ENCODE data around the gene HOXA11.

The HOXA11 gene

GRCh38 chr7:27213433-27214238 lies 28.6 kb upstream of the HOXA11 start:
- no peak for ATAC-seq
- no peak for TF ChIP-seq CSDC2 (CRISPR knock-in tag; IDR thresholded peaks at IDR 0.05)
- TF ChIP-seq GLIS3 (CRISPR knock-in tag; IDR thresholded peaks at IDR 0.05), result no peak
- no peak for TF ChIP-seq ZFP3 (CRISPR knock-in tag; IDR thresholded peaks at IDR 0.05)
- TF ChIP-seq OSR1 (CRISPR knock-in tag; IDR thresholded peaks at IDR 0.05), result no peak
- no peak for TF ChIP-seq ZNF565 (CRISPR knock-in tag; conservative IDR thresholded peaks at IDR 0.05; ENCODE audit: low read depth)
- TF ChIP-seq BACH2 (CRISPR knock-in tag; IDR thresholded peaks at IDR 0.05; ENCODE audit: borderline replicate concordance), result no peak
- TF ChIP-seq TCF4 (CRISPR knock-in tag; IDR thresholded peaks at IDR 0.05; ENCODE audit: borderline replicate concordance), result no peak
- no peak for TF ChIP-seq RARB (CRISPR knock-in tag; IDR thresholded peaks at IDR 0.05)

DNA sequence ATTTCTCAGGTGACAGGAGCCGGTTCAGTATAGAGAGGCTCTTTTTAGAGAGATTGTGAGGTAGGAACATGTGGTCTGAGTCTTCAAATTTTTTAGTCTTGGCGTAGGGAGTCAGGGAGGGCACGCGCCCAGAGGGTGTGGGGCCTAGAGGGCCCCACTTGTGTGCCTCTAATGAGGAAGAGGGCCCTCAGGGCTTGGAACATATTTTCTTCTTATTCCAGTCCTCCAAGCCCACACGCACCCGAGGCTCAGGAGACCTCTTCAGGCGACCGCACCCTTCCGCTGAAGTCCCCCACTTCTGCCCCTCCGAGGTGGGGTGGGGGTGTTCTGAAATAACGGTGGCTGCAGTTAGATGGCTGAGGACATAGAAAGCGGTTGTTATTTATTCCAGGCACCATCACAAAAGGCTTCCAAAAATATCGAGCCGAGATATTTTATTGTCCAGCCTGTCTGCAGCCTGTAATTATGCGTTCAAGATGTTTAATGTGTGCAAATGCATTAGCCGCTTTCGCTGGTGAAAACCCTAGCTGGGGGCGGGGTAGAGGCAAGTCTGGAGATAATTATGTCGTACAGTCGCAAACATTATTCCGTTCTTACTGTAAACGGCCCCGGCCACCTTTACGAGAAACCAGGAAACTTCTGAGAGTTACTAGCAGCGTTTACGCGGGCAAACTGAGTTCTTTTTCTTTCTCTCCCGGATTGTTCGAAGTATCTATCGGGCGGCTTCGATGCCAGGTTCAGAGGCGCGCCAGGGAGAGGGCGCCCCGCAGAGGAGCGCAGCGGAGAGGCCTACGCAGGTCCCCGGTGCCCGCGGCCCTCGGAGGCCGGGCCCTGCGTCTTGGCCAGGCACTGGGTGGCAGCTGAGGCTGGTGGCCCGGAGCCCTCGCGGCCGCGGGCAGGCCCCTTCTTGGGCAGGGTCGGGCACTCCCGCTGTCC lies 27.7 kb upstream of the HOXA11 start:
- TF ChIP-seq TOX (CRISPR knock-in tag; IDR thresholded peaks at IDR 0.05; ENCODE audit: borderline replicate concordance) (no peak), ZNF565 (CRISPR knock-in tag; conservative IDR thresholded peaks at IDR 0.05; ENCODE audit: low read depth) (no peak), TCF4 (CRISPR knock-in tag; IDR thresholded peaks at IDR 0.05; ENCODE audit: borderline replicate concordance) (no peak), GLIS3 (CRISPR knock-in tag; IDR thresholded peaks at IDR 0.05) (no peak)
- peak; percentile 24; the same call in 2 of the 3 replicates for ATAC-seq

DNA sequence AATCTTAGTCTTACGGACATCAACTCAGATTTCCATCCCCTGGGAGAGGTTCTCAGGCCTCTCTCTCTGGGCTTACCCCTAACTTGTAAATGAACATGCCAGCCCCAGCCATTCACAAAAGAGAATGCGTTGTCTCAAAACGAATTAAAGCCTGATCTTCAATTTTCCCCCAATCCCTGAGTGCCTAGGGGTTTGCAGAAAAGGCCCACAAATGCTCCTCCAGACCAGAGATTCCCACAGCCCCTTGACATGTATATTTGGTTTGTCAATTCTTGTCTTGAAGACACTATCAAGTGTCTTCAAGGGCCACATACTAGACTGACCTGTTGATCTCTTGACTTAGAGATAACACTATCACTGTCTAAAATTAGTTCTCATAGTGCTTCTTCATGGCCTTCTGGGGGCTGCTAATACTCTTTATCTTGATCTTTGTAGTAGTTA lies 26.8 kb upstream of the HOXA11 start:
- TF ChIP-seq ZNF565 (CRISPR knock-in tag; conservative IDR thresholded peaks at IDR 0.05; ENCODE audit: low read depth) (no peak), PPARA (CRISPR knock-in tag; IDR thresholded peaks at IDR 0.05; ENCODE audit: borderline replicate concordance) (no peak), ZNF8 (CRISPR knock-in tag; IDR thresholded peaks at IDR 0.05) (no peak), ISL1 (CRISPR knock-in tag; IDR thresholded peaks at IDR 0.05) (no peak), ZFP3 (CRISPR knock-in tag; IDR thresholded peaks at IDR 0.05) (no peak), TOX (CRISPR knock-in tag; IDR thresholded peaks at IDR 0.05; ENCODE audit: borderline replicate concordance) (no peak), SNAI2 (CRISPR knock-in tag; IDR thresholded peaks at IDR 0.05) (no peak), BACH2 (CRISPR knock-in tag; IDR thresholded peaks at IDR 0.05; ENCODE audit: borderline replicate concordance) (no peak), POU6F1 (CRISPR knock-in tag; IDR thresholded peaks at IDR 0.05; ENCODE audit: borderline replicate concordance, low read depth) (no peak), PATZ1 (CRISPR knock-in tag; IDR thresholded peaks at IDR 0.05; ENCODE audit: borderline replicate concordance) (no peak), GLIS3 (CRISPR knock-in tag; IDR thresholded peaks at IDR 0.05) (no peak), ZNF70 (CRISPR knock-in tag; IDR thresholded peaks at IDR 0.05) (no peak), CREB5 (CRISPR knock-in tag; IDR thresholded peaks at IDR 0.05; ENCODE audit: low read depth) (no peak), OSR1 (CRISPR knock-in tag; IDR thresholded peaks at IDR 0.05) (no peak), TCF4 (CRISPR knock-in tag; IDR thresholded peaks at IDR 0.05; ENCODE audit: borderline replicate concordance) (no peak), ZC3H10 (CRISPR knock-in tag; IDR thresholded peaks at IDR 0.05) (no peak), CSRNP3 (CRISPR knock-in tag; IDR thresholded peaks at IDR 0.05) (no peak), CSDC2 (CRISPR knock-in tag; IDR thresholded peaks at IDR 0.05) (no peak)

GRCh38 chr7:27211084-27211446 lies 26.0 kb upstream of the HOXA11 start:
- no peak for ATAC-seq
- TF ChIP-seq ISL1 (CRISPR knock-in tag; IDR thresholded peaks at IDR 0.05) (no peak), BACH2 (CRISPR knock-in tag; IDR thresholded peaks at IDR 0.05; ENCODE audit: borderline replicate concordance) (no peak), CSRNP3 (CRISPR knock-in tag; IDR thresholded peaks at IDR 0.05) (no peak), TSHZ2 (CRISPR knock-in tag; IDR thresholded peaks at IDR 0.05) (no peak)

More for the DNA sequence above, 26.8 kb upstream of the HOXA11 start:
- ATAC-seq, result no peak

Data from SK-N-SH treated with all-trans-retinoic acid at 6 μM for 48 hours (cell line).